H1 (cell line): ENCODE data around the gene ILK. TPM values are rescaled to one million over a fixed set of nuclear protein-coding genes. Genes with fewer than 3 reads are reported as not detected.
A peak's percentile ranks its signal among the peaks of the same experiment; 100 is the strongest.

ENCODE experiments used
- CTCF ChIA-PET: fragments of 300-600 bp; sonication (Branson Sonifier 250); formaldehyde crosslinking; loops from one replicate; lab custom pipeline; 2021; ENCODE audit not compliant: partially characterized antibody; lab: Charles Lee
- POLR2A ChIA-PET: fragments of 300-600 bp; sonication (Branson Sonifier 250); formaldehyde crosslinking; loops from one replicate; lab custom pipeline; 2021; ENCODE audit warnings: inconsistent platforms; ENCODE audit not compliant: partially characterized antibody; lab: Charles Lee
- DNase-seq, 2 experiments: peaks; one replicate each; pipeline versions ENCODE4 v3.0.0 to v3.0.0-alpha.2; 2010 to 2022; ENCODE audit warnings: low spot score in 2 of 2, low read depth in 1 of 2, mixed read lengths in 1 of 2
- FAIRE-seq: peaks from 2 replicates; lab custom pipeline; 2011; peaks lifted over from hg19 to GRCh38; lab: Jason Lieb, UNC
- H2AFZ ChIP-seq: 2 replicates; pipeline ENCODE4 v1.8.1; 2012; ENCODE audit warnings: low read length, inconsistent platforms
- H2AK5ac ChIP-seq: 2 replicates; pipeline ENCODE4 v1.6.1; 2013; ENCODE audit warnings: low read depth, low read length
- H2BK120ac ChIP-seq: replicated peaks from 2 replicates; pipeline ENCODE3; 2013; ENCODE audit warnings: low read depth, low read length, inconsistent platforms
- H2BK12ac ChIP-seq: 2 replicates; pipeline ENCODE4 v1.6.1; 2013; ENCODE audit warnings: low read depth, low read length
- H2BK15ac ChIP-seq: 2 replicates; pipeline ENCODE4 v1.6.1; 2013; ENCODE audit warnings: low read length
- H2BK20ac ChIP-seq: 2 replicates; pipeline ENCODE4 v1.6.1; 2013; ENCODE audit warnings: low read length
- H2BK5ac ChIP-seq: 2 replicates; pipeline ENCODE4 v1.6.1; 2013; ENCODE audit warnings: low read depth, low read length
- H3K14ac ChIP-seq: 2 replicates; pipeline ENCODE4 v1.6.1; 2013; ENCODE audit warnings: inconsistent platforms; ENCODE audit not compliant: insufficient read length
- H3K18ac ChIP-seq: 2 replicates; pipeline ENCODE4 v1.6.1; 2013; ENCODE audit warnings: low read length; ENCODE audit errors: extremely low read depth
- H3K23ac ChIP-seq: 2 replicates; pipeline ENCODE4 v1.6.1; 2013; ENCODE audit warnings: inconsistent platforms; ENCODE audit not compliant: insufficient read length
- H3K23me2 ChIP-seq: 2 replicates; pipeline ENCODE4 v1.6.1; 2013; ENCODE audit warnings: low read depth, low read length
- H3K27ac ChIP-seq: 2 replicates; pipeline ENCODE4 v1.6.1; 2011; ENCODE audit warnings: low read depth, low read length, inconsistent platforms
- H3K27me3 ChIP-seq, 4 experiments: replicated peaks in 1 of 4; 1 replicate in 1 of 4; 2 replicates in 3 of 4; pipeline versions ENCODE4 v1.6.1 to v1.8.1; 2011 to 2013; ENCODE audit warnings: low read length in 3 of 4, mild to moderate bottlenecking in 3 of 4, inconsistent platforms in 2 of 4, mixed read lengths in 2 of 4, moderate library complexity in 1 of 4; ENCODE audit not compliant: control insufficient read depth in 3 of 4, insufficient read depth in 3 of 4; ENCODE audit errors: extremely low read depth in 1 of 4
- H3K36me3 ChIP-seq, 4 experiments: 2 replicates each; pipeline versions ENCODE4 v1.6.1 to v1.8.1; 2011 to 2013; ENCODE audit warnings: mild to moderate bottlenecking in 4 of 4, low read length in 3 of 4, moderate library complexity in 2 of 4, control low read depth in 1 of 4, inconsistent platforms in 1 of 4; ENCODE audit not compliant: insufficient read depth in 4 of 4, control insufficient read depth in 2 of 4
- H3K4ac ChIP-seq: replicated peaks from 2 replicates; pipeline ENCODE3; 2013; ENCODE audit warnings: low read length, low read depth, mixed read lengths, inconsistent platforms; ENCODE audit not compliant: insufficient read length
- H3K4me1 ChIP-seq, 4 experiments: replicated peaks in 1 of 4; 1 replicate in 1 of 4; 2 replicates in 3 of 4; pipeline versions ENCODE4 v1.6.1 to v1.8.1; 2011 to 2013; ENCODE audit warnings: low read length in 3 of 4, inconsistent platforms in 2 of 4, mixed read lengths in 1 of 4; ENCODE audit not compliant: insufficient read depth in 4 of 4, control insufficient read depth in 3 of 4
- H3K4me2 ChIP-seq, 2 experiments: 2 replicates each; pipeline versions ENCODE4 v1.6.1 to v1.8.1; 2011 to 2013; ENCODE audit warnings: low read depth in 2 of 2, low read length in 2 of 2, control low read depth in 1 of 2, inconsistent platforms in 1 of 2, mild to moderate bottlenecking in 1 of 2; ENCODE audit not compliant: insufficient read depth in 1 of 2
- H3K4me3 ChIP-seq, 4 experiments: fragments of 200-600, 300-600 bp in 1 of 4; sonication (generic), shearing (Covaris generic), sonication (Bioruptor Twin) in 1 of 4; 2 replicates each; pipeline versions ENCODE4 v1.5.1 to v1.8.1; 2011 to 2016; ENCODE audit warnings: low read length in 4 of 4, low read depth in 3 of 4, control low read depth in 2 of 4, inconsistent platforms in 2 of 4, mild to moderate bottlenecking in 2 of 4, mixed read lengths in 1 of 4, moderate library complexity in 1 of 4; ENCODE audit not compliant: insufficient read depth in 2 of 4; ENCODE audit errors: extremely low read depth in 1 of 4
- H3K56ac ChIP-seq: replicated peaks from 2 replicates; pipeline ENCODE3; 2013; ENCODE audit warnings: low read depth, mild to moderate bottlenecking, mixed read lengths, low read length, inconsistent platforms; ENCODE audit not compliant: insufficient read length
- H3K79me1 ChIP-seq: 2 replicates; pipeline ENCODE4 v1.6.1; 2013; ENCODE audit warnings: low read depth, low read length, control low read depth
- H3K79me2 ChIP-seq, 2 experiments: 2 replicates each; pipeline versions ENCODE4 v1.6.1 to v1.8.1; 2012 to 2013; ENCODE audit warnings: low read length in 2 of 2, mild to moderate bottlenecking in 2 of 2, inconsistent platforms in 1 of 2; ENCODE audit not compliant: insufficient read depth in 2 of 2, control insufficient read depth in 1 of 2
- H3K9ac ChIP-seq, 4 experiments: replicated peaks in 1 of 4; 1 replicate in 1 of 4; 2 replicates in 3 of 4; pipeline versions ENCODE4 v1.6.1 to v1.8.1; 2011 to 2013; ENCODE audit warnings: low read depth in 3 of 4, low read length in 3 of 4, control low read depth in 2 of 4, mild to moderate bottlenecking in 2 of 4, moderate library complexity in 2 of 4, inconsistent platforms in 1 of 4; ENCODE audit errors: extremely low read depth in 1 of 4
- H3K9me3 ChIP-seq, 2 experiments: 2 replicates each; pipeline versions ENCODE4 v1.6.1 to v1.8.1; 2012 to 2013; ENCODE audit warnings: mild to moderate bottlenecking in 2 of 2, moderate library complexity in 2 of 2, control low read depth in 1 of 2, inconsistent platforms in 1 of 2, low read depth in 1 of 2, low read length in 1 of 2, mixed read lengths in 1 of 2; ENCODE audit not compliant: insufficient read depth in 2 of 2
- H4K20me1 ChIP-seq, 2 experiments: replicated peaks in 1 of 2; 2 replicates each; pipeline versions ENCODE3 to v1.8.1; 2011 to 2013; ENCODE audit warnings: inconsistent platforms in 2 of 2, low read length in 2 of 2, mild to moderate bottlenecking in 1 of 2; ENCODE audit not compliant: insufficient read depth in 2 of 2, control insufficient read depth in 1 of 2
- H4K5ac ChIP-seq: 2 replicates; pipeline ENCODE4 v1.6.1; 2013; ENCODE audit warnings: low read length, low read depth, mixed read lengths, inconsistent platforms; ENCODE audit not compliant: insufficient read length
- H4K8ac ChIP-seq: 2 replicates; pipeline ENCODE4 v1.8.0; 2013; ENCODE audit warnings: mild to moderate bottlenecking, moderate library complexity, low read length, inconsistent platforms; ENCODE audit not compliant: insufficient read depth; ENCODE audit errors: extremely low read depth
- H4K91ac ChIP-seq: replicated peaks from 2 replicates; pipeline ENCODE3; 2013; ENCODE audit warnings: low read length, mixed read lengths, inconsistent platforms; ENCODE audit not compliant: insufficient read length
- BCL11A ChIP-seq, 2 experiments: IDR thresholded peaks; one replicate each; pipeline ENCODE4 v1.6.1; 2011; ENCODE audit warnings: low read depth in 2 of 2, low read length in 2 of 2, mild to moderate bottlenecking in 2 of 2
- CREB1 ChIP-seq: IDR thresholded peaks from 2 replicates; pipeline ENCODE4 v1.6.1; 2012; ENCODE audit warnings: inconsistent platforms
- EGR1 ChIP-seq: IDR thresholded peaks from 2 replicates; pipeline ENCODE4 v1.6.1; 2011; ENCODE audit warnings: low read depth, low read length, borderline replicate concordance
- FOSL1 ChIP-seq: IDR thresholded peaks from 2 replicates; pipeline ENCODE4 v1.6.1; 2011; ENCODE audit warnings: mild to moderate bottlenecking, low read depth, low read length, moderate library complexity; ENCODE audit not compliant: insufficient read depth
- GTF2F1 ChIP-seq: IDR thresholded peaks from 2 replicates; pipeline ENCODE4 v1.6.1; 2012; ENCODE audit warnings: low read depth, low read length, improper control_type of control experiment, borderline replicate concordance
- JUND ChIP-seq: IDR thresholded peaks from 2 replicates; pipeline ENCODE4 v1.6.1; 2011; ENCODE audit warnings: mild to moderate bottlenecking, improper control_type of control experiment, low read length
- POLR2A ChIP-seq, 2 experiments: IDR thresholded peaks; 1 replicate in 1 of 2; 2 replicates in 1 of 2; pipeline ENCODE4 v1.6.1; 2011; ENCODE audit warnings: low read depth in 2 of 2, low read length in 2 of 2, mild to moderate bottlenecking in 2 of 2; ENCODE audit errors: control extremely low read depth in 1 of 2
- ZNF274 ChIP-seq: IDR thresholded peaks from 2 replicates; pipeline ENCODE4 v1.7.0; 2012; ENCODE audit warnings: low read length, borderline replicate concordance; ENCODE audit errors: extremely low read depth
- WGBS, 2 experiments: shearing (Covaris generic) in 1 of 2; methylation state at CpG; one replicate each; pipeline versions ENCODE4 v1.1.6 to v1.1.7; 2013 to 2015; ENCODE audit warnings: low lambda C conversion rate in 2 of 2, mixed read lengths in 2 of 2, inconsistent platforms in 1 of 2, low coverage in 1 of 2, missing lambda C conversion rate in 1 of 2; ENCODE audit not compliant: insufficient replicate concordance in 2 of 2, insufficient coverage in 1 of 2, insufficient read length in 1 of 2; ENCODE audit errors: extremely low coverage in 1 of 2, missing lambda C conversion rate in 1 of 2; 5-methylcytosine and 5-hydroxymethylcytosine counted together
- polyA plus RNA-seq, 7 experiments: library from polyadenylated mRNA; depleted of rRNA in 3 of 7; stranded (reverse) in 5 of 7; unstranded in 2 of 7; fragments of >200 nt in 5 of 7; fragments of 200-250 nt in 2 of 7; gene quantifications; 1 replicate in 5 of 7; 2 replicates in 1 of 7; 4 replicates in 1 of 7; pipeline versions ENCODE4 v1.2.1 to v1.2.3, GENCODE V29; 2011 to 2013; ENCODE audit warnings: missing spikeins in 2 of 7, mixed read lengths in 2 of 7
- total RNA-seq: library from RNA; stranded (reverse); fragmentation: NEBNext Ultra II Directional; extraction: Animal tissue kit (Norgen Biotek cat#: 25700); gene quantifications from 2 replicates; pipeline ENCODE4 v1.2.1, GENCODE V29; 2021

The ILK gene
- total and polyA plus RNA-seq, 2 of the 8 experiments (the other 6 are each of a cell fraction or from before 2014, with no cell fraction given): 91.4 to 132 TPM

GRCh38 chr11:6609502-6610015, 6.0 kb downstream of the ILK start:
- H2BK15ac ChIP-seq: no peak overlapping the region
- peaks cover 17 to 36% (median 31%) of the 10 kb centered on the region in 4 experiments for H3K36me3 ChIP-seq
- peaks cover 0 to 36% of the 10 kb centered on the region in 2 experiments; a peak in 2 of 4 replicates for H3K79me2 ChIP-seq
- no peak overlapping the region for H3K56ac ChIP-seq
- H4K91ac ChIP-seq: no peak overlapping the region
- no peak overlapping the region for H3K14ac ChIP-seq
- no peak overlapping the region for H2BK5ac ChIP-seq
- peaks cover 5% of the 10 kb centered on the region; the same call in 1 of the 2 replicates for H3K79me1 ChIP-seq
- H3K9ac ChIP-seq: no peak overlapping the region
- 89% methylated on average over 8 of the region's 8 CpGs; no CpG with 5 or more reads in 1 of the 2 experiments for WGBS, 2 experiments
- H3K4me2 ChIP-seq: no peak overlapping the region
- no peak for DNase-seq
- peaks cover 11% of the 10 kb centered on the region for H3K23me2 ChIP-seq
- H2BK120ac ChIP-seq: no peak overlapping the region
- no peak overlapping the region for H3K23ac ChIP-seq
- no peak overlapping the region for H3K4me3 ChIP-seq
- no peaks in the 10 kb centered on the region for H3K27me3 ChIP-seq
- no peak overlapping the region for H3K27ac ChIP-seq
- no peak overlapping the region for H2BK20ac ChIP-seq
- FAIRE-seq: no peak
- peaks cover 4 to 25% (median 12%) of the 10 kb centered on the region in 4 experiments for H3K4me1 ChIP-seq
- no peak overlapping the region for H2AK5ac ChIP-seq
- ChIA-PET CTCF (interaction anchor here (1.1 kb wide), 1 partner anchor 78 kb away, joined by 3 read pairs; no protein-coding TSS in a partner anchor), POLR2A (interaction anchor here (0.6 to 4.8 kb wide), 8 partner anchors 9 to 123 kb away, joined by 3 to 31 read pairs (median 4); partner anchors contain the start of gene TPP1)
- TF ChIP-seq POLR2A (IDR thresholded peaks at IDR 0.05; ENCODE audit: control extremely low read depth in 1 of 2, low read depth in 2 of 2, low read length in 2 of 2): 0 out of 3 replicates have a peak, but pooled peaks of 1 of the 2 experiments have one; percentile 33
- no peak for TF ChIP-seq CREB1
- TF ChIP-seq JUND: no peak
- TF ChIP-seq FOSL1: no peak
- TF ChIP-seq GTF2F1: no peak
- no peak for TF ChIP-seq EGR1
- TF ChIP-seq BCL11A (IDR thresholded peaks at IDR 0.05; ENCODE audit: low read depth in 2 of 2, low read length in 2 of 2): no peak
- no peak for TF ChIP-seq ZNF274
- H3K4ac ChIP-seq: no peak overlapping the region
- H2BK12ac ChIP-seq: no peak overlapping the region
- H4K20me1 ChIP-seq: no peaks in the 10 kb centered on the region
- no peaks in the 10 kb centered on the region for H3K9me3 ChIP-seq
- no peak overlapping the region for H3K18ac ChIP-seq
- no peak overlapping the region for H2AFZ ChIP-seq
- H4K8ac ChIP-seq: no peak overlapping the region
- no peak overlapping the region for H4K5ac ChIP-seq
